Activated naive CD8-positive, alpha-beta T cell treated with anti-CD3 and anti-CD28 coated beads, Interleukin-2, amount 50 U/mL, for 16 hours (primary cell): Measurements from ENCODE around the gene FLG2.
A peak's percentile ranks its signal among the peaks of the same experiment; 100 is the strongest.

Experiments
- DNase-seq: peaks from one replicate; pipeline ENCODE4 v3.0.0-alpha.2; 2020; ENCODE audit warnings: low read depth, low spot score

The FLG2 gene

DNA sequence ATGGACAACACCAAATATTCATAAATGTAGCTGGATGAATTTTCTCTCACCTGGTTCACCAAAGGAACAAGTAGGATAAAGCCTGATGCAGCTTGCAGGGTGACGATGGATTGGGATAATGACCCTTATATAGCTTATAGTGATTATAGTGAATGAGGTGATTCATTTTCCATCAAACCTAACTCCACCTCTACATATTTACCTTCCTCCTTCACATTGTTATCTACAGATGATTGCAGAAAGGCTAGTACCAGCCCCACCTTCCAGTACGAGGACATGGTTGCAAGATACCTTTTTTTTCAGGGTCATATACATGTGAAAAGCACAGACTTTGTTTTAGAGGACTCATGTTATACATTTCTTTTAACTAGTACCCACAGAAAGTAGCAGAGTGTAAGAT is at the start of gene FLG2:
TSS of gene FLG2 (minus strand) at position 101 of the 400 bp plus-strand sequence. CDS start 1,122 bp downstream, outside the sequence.
- no peak for DNase-seq

DNA sequence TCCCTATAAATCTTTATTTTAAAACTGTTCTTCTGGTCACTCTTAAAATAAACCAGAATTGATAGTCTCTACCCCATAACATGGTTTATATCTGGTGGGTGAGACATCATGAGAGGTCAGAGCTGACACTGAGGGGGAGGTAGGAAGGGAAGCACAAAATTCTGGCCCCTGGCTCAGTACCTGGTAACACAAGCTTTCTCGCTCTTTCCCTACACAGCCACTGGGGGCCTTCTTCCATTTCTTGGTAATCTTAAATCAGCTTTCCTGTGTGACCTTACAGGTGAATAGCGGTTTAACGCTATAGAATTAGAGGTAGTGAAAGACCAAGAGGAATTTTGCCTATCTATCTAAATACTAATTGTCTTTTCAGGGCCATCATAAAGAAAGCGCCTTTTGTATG is 48.9 kb upstream of the FLG2 start:
- no peak for DNase-seq

DNA sequence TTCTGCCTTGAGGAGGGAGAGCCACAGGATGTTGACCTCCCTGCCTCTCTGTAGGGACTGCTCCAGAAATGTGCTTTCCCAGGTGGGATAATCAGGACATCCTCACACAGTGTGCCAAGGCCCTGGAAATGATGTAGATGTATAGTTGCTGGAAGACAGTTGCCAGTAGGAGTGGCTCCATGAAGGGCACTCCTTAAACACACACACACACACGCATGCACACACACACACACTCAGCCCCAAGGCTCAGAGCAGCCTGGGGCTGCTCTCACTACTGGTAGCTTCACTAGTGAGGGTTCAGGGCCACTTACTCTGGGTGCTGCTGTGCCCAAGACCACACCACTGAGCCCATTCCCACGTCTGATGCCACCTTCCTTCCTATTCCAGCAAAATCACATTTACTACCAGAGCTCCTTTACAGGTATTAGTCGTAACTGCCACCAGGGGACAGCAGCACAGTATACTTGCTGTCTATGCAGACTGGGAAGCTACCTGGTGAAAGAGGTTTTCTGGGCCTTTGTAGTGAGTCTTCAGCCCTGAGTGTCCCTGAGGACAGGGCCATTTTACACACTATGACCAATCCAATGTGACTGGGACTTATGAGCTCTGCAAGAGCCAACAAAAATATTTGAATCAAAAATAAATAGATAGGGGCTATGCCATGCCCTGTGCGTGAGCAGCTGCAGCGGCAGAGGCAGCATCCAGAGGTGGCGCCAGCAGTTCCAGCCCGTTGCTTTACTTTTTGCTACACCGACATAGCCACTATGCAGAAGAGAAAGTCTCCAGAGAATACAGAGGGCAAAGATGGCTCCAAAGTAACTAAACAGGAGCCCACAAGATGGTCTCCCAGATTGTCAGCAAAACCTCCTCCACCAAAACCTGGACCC is 39.2 kb upstream of the FLG2 start:
- no peak for DNase-seq

GRCh38 chr1:152397474-152397873 is 37.7 kb upstream of the FLG2 start:
- DNase-seq = no peak

GRCh38 chr1:152394151-152394550 is 34.3 kb upstream of the FLG2 start:
- DNase-seq = no peak

GRCh38 chr1:152392909-152393308 is 33.1 kb upstream of the FLG2 start:
- no peak for DNase-seq

DNA sequence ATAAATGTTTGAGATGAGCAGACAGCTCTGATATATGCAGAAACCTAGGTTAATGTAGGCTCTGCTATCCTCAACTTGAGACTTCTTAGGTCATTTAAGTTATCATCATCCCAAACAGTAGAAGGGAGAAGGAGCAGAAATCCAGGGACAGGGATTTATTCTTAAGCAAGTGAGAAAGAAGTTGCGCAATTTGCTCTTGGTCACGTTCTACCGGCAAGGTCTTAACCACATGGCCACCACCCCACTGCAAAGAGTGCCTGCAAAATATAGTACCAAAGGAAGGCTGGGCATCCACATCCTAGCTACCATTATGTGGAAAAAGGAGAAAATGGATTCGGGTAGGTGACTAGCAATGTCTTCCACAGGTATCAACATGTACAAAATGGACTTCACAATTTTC is 29.1 kb upstream of the FLG2 start:
- DNase-seq = no peak

DNA sequence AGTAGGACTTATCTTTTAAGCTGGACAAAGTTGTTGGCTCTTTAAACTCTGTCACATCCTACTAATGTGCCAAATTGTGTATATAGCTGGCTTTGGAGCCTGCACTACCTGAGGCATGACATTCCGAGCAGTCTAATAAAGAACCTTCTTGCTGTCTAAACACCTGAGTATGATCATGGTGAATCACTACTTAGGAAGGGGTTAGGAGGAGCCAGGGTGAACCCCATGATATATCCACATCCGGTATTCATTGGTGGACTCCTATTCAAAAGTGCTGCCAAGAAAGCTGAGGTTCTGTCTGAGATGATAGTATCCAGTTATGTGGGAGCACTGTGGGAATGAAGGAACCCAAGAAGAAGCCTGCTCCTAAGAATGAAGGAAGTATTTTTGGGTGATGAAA is 27.1 kb upstream of the FLG2 start:
- no peak for DNase-seq

DNA sequence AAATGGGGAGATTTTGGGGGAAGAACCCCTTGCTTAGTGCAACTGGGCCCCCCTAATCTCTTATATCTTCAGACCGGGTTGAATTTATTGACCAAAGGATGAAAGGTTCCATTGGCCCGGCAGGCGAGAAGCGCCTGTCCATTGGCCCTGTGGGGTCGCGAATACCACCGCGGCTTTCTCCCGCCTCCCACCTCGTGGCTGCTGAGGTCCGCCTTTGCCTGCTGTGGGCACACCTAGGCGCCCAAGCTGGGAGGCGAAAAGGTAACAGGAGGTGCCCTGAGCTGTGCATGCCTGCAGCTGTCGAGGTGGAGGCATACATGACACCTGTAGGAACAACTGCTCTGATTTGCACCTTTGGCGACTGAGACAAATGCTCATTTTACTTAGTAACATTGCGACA is 21.1 kb upstream of the FLG2 start:
- no peak for DNase-seq

GRCh38 chr1:152374451-152374850 is 14.6 kb upstream of the FLG2 start:
- DNase-seq = no peak

- no peak for DNase-seq
These were observed 12.9 kb upstream of the FLG2 start for GRCh38 chr1:152372672-152373071.

GRCh38 chr1:152367436-152367835 is 7.6 kb upstream of the FLG2 start:
- no peak for DNase-seq

GRCh38 chr1:152356736-152357135 is 3.1 kb downstream of the FLG2 start:
- DNase-seq = no peak

- DNase-seq = no peak
These were observed 10.2 kb downstream of the FLG2 start for GRCh38 chr1:152349611-152350010.

- DNase-seq = no peak
These were observed 11.4 kb downstream of the FLG2 start for GRCh38 chr1:152348447-152348846.

- DNase-seq = peak; percentile 25
These were observed 12.6 kb downstream of the FLG2 start for GRCh38 chr1:152347116-152347728.

DNA sequence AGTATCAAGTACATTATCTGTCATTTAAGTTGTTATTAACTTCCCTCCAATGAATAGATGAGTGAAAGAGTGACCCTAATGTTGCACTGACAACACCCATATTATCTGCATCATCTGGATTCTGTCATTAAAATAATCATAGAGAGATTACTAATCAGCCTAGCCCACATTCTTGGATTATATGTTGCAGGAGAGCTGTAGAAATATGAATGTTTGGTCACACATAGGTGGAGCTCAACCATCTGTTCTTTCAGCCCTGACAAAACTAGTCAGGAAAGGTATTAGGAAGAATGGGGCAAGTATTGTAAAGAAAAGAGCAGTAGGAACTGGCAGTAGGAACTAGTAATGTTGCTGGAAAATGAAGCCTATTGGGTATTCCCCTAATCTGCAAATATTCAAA is 15.4 kb downstream of the FLG2 start:
- DNase-seq = no peak

DNA sequence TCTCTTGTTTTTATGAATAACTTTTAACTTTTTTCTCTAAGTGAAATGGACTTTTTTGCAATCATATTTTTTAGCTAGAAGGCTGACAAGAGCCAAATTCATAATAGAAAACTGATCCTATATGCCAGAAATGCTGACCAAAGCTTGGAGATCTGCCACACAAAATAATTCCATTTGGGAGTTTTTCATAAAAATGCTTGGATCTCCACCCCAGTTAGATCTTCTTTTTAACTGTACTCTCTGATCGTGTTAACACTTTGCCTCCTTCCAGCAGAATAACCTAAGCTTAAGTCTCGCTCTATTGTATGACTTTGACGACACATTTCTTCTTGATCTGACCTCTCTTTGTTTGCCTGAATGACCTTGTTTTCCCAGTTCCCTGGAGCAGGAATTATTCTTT is 16.8 kb downstream of the FLG2 start:
- no peak for DNase-seq

- DNase-seq = no peak
These were observed 24.4 kb downstream of the FLG2 start for GRCh38 chr1:152335399-152335798.

GRCh38 chr1:152328801-152329391 is 30.9 kb downstream of the FLG2 start:
- no peak for DNase-seq

- DNase-seq = no peak
These were observed 34.7 kb downstream of the FLG2 start, which contains the start of gene FLG for GRCh38 chr1:152325111-152325510. TSS of gene FLG (minus strand) at chr1:152325239. CDS start at chr1:152315456, 9,783 bp downstream.

- DNase-seq = no peak
These were observed 45.8 kb downstream of the FLG2 start for GRCh38 chr1:152313970-152314369.
